Smooth muscle cell of the brain vasculature (primary cell): Measurements from ENCODE around the gene PNPLA2.

ENCODE experiments used
- DNase-seq: peaks from one replicate; pipeline ENCODE4 v3.0.0-alpha.2; 2012; ENCODE audit warnings: low read depth, low spot score

The PNPLA2 gene

GRCh38 chr11:797296-798092 is 21.2 kb upstream of the PNPLA2 start:
- DNase-seq = peak; percentile 71

GRCh38 chr11:798093-798713 is 20.5 kb upstream of the PNPLA2 start, which contains the start of gene SLC25A22:
SLC25A22 (minus strand) TSS chr11:798281; CDS start chr11:795006, 3,275 bp downstream.
- peak; percentile 31 for DNase-seq

- DNase-seq = no peak
Observed at GRCh38 chr11:799641-800316, 18.9 kb upstream of the PNPLA2 start.

- DNase-seq = no peak
Observed at GRCh38 chr11:800473-800872, 18.2 kb upstream of the PNPLA2 start.

GRCh38 chr11:801097-801780 is 17.5 kb upstream of the PNPLA2 start:
- no peak for DNase-seq

- DNase-seq = no peak
Observed at GRCh38 chr11:802018-802617, 16.6 kb upstream of the PNPLA2 start.

GRCh38 chr11:802693-803466 is 15.8 kb upstream of the PNPLA2 start:
- no peak for DNase-seq

- DNase-seq = no peak
Observed at GRCh38 chr11:803467-803742, 15.3 kb upstream of the PNPLA2 start.

- DNase-seq = no peak
Observed at GRCh38 chr11:803770-804598, 14.7 kb upstream of the PNPLA2 start.

GRCh38 chr11:804599-804964 is 14.1 kb upstream of the PNPLA2 start:
- no peak for DNase-seq

GRCh38 chr11:808427-809286 is 10.1 kb upstream of the PNPLA2 start:
- DNase-seq = no peak

- peak; percentile 94 for DNase-seq
Observed at GRCh38 chr11:809287-810039, 9.3 kb upstream of the PNPLA2 start, which contains the start of gene RPLP2. RPLP2 (plus strand) TSS chr11:809967; CDS start chr11:810235, 268 bp downstream.

- no peak for DNase-seq
Observed at GRCh38 chr11:810040-810567, 8.6 kb upstream of the PNPLA2 start.

GRCh38 chr11:811446-812245 is 7.1 kb upstream of the PNPLA2 start:
- DNase-seq = no peak

- no peak for DNase-seq
Observed at GRCh38 chr11:812390-812789, 6.3 kb upstream of the PNPLA2 start.

GRCh38 chr11:813072-813455 is 5.7 kb upstream of the PNPLA2 start:
- DNase-seq = no peak

- no peak for DNase-seq
Observed at GRCh38 chr11:813456-814096, 5.1 kb upstream of the PNPLA2 start.
